Amniotic stem cell (primary cell): ENCODE data around the gene ATXN10.

Experiments used
- DNase-seq: peaks from one replicate; lab custom pipeline; 2025; lab: John Stamatoyannopoulos, UW

ATXN10 gene

DNA sequence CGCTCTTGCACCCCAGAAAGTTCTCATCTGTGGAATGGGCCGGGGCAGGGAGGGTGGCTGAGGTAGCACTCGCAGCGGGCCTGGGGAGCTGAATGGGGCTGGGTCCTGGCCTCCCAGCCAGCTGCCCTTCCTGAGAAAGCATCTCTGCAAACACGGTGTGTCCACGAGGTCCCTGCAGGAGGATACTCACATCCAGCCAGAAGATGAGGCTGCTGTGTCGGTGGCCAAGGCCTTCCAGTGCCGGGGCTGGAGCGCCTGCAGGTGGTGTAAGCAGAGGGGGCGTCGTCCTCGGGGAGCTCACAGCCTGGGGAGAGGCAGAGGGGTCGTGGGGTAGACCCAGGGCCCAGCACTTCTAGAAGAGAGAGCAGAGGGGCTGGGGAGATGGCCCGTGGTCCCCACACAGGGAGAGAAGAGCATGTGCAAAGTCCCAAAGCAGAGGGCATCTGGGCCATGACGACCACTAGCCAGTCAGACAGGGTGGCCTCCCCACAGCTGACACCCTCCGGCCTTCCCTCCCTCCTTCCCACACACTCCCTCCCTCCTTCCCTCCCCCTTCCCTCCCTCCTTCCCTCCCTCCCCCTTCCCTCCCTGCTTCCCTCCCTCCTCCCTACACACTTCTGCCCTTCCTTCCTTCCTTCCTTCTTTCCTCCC lies 207.4 kb downstream of the ATXN10 start:
- no peak for DNase-seq

DNA sequence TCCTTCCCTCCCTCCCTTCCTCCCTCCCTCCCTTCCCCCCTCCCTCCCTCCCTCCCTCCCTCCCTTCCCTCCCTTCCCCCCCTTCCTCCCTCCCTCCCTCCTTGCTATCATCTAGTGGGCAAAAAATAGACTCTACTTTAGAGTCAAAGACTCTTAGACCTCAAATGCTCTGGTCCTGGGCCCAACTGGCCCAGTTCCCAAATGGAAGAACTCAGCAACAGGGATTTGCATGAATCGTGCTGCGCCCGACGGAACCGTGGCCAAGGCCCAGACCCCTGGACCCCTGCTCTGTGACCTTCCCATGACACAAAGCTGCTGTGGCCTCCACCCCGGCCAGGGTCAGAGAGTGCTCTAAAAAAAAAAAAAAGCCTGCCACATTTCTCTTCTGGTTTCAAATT lies 207.9 kb downstream of the ATXN10 start:
- DNase-seq: no peak

DNA sequence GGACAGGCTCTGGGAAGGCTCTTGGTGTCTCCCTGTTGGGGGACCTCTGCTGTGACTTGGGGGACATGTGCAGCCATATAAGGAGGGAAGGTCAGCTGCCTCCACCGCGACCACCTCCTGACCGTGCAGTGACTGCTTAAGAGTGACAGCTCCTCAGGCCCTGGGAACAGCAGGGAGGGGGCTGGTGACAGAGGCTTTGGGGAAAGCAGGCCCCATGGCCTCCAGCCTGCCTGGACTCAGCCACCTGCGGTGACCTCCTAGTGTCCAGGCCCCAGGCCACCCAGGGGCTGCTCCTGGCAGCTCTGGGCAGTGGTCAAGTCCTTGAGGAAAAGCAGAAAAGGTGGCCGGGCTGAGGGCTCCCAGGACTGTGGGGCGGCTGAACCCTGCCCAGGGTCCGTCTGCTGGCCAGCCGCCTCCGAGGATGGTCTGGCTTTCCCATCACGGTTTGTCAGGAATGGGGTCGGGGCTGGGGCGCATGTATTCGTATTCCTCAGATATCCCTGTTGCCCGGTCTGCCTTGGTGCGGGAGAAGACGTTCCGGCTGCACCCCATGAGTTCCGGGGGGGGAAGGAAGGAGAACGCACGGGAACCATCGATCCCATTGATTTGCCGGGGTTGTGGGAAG lies 208.6 kb downstream of the ATXN10 start:
- DNase-seq: no peak

GRCh38 chr22:45880716-45881523 lies 209.3 kb downstream of the ATXN10 start:
- no peak for DNase-seq

- DNase-seq: no peak
These were observed 209.9 kb downstream of the ATXN10 start for GRCh38 chr22:45881524-45881875.

DNA sequence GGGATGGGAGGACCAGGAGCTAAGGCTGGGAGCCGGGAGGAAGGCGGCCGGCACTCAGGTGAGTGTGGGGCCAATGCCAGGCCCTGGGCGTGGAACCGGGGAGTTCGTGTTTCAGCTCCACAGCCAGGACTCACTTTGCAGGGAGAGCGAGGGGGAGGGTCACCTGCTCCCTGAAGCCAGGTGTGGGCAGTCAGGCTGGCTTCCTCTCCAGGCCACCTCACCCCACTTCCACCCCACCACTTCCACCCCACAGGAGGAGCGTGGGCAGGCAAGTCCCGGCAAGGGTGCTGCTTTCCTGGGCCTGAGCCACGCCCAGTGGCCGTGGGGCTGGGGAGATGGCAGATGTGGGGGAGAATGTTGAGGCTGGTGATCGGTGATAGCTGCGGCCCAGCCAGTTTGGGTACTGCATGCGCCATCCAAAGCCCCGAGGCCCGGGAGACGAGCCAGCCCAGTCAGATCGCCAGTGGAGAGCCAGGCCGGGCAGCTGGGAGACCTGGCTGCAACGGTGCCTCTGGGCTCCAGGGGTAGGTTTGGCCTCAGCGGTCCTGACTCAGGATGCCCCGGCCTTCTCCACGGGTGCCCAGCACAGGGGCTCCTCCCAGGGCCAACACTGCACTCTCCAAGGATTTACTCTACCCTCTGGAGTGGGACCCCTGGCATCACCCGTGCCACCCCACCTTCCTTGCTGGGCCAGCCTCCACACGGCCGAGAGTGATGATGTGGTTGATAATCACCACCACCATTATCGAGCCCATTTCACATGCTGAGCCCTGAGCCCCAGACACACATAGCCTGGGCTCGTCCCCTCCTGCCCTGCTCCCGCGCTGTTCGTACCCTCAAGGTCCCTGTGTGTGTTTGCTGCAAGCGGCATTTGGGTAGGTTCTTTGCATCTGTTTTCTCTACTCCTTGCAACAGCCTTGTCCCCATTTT lies 211.5 kb downstream of the ATXN10 start:
- no peak for DNase-seq

GRCh38 chr22:45883811-45884170 lies 212.2 kb downstream of the ATXN10 start:
- no peak for DNase-seq

DNA sequence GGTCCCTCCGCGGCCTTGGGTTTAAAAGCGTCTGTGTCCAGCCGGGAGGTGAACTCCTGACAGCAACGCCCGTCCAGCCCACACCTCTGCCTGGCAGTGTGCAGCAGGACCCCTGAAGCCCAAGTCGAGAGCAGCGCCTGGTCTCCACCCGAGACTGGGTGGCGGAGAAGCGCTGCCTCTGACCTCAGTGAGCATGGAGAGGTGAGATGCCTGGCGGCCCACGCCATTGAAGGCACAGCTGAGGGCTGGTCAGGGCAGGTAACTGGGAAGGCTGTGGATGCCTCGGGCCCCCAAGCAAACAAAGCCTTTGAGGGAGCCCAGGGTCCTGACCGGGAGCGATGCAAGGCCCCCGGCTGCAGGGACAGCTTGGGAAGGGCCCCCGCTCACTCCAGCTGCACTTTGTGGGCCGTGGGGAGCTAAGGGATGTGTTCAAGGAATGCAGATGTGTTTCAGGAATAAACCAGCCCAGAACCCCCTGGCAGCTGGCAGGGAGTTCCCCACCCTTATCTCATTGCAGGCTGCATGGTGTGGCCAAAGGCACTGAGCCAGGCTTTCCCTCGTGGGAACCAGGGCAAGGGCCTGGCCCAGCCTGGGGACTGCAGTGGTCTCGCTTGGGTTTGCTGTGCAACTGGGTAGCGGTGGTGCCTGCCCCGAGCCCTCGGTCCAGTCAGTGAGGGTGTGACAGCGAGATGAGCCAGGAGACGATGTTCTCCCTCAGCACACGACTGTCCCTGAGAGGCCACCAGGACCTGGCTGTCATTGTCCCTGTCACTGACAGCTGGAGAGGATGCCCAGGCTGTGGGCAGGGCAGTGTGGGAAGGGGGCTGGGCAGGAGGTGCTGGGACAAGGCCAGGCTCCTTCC lies 212.8 kb downstream of the ATXN10 start:
- DNase-seq: no peak

DNA sequence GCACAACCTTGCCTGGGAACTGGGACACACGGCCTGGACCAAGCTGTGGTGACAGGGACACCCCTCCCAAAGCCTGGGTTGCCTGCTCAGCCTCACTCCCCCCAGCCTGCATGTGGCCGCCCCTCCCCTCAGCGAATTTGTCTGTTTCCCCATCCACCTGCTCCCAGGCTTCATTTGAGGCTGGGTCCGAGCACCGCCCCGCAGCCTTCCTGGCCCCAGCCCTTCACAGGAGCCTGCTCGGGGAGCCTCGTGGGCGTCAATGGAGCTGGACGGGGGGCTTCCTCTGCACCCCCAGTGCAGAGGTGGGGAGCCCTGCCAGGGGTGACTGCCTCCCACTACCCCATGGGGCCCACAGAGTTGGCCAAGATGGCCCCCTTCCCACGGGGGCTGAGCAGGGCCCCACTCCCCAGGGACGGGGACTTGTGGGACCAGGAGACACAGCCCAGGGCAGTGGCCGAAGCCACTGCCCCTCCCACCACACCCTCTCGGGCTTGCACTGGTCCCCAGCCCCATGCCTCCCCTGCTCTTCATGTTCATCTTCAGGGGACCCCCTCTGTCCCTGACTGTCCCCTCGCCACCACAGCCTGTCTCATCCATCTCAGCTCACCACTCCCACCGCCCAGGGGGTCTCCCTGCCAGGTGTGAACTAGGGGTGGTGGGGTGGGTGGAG lies 213.7 kb downstream of the ATXN10 start:
- no peak for DNase-seq

GRCh38 chr22:45885941-45886395 lies 214.3 kb downstream of the ATXN10 start:
- DNase-seq: no peak

DNA sequence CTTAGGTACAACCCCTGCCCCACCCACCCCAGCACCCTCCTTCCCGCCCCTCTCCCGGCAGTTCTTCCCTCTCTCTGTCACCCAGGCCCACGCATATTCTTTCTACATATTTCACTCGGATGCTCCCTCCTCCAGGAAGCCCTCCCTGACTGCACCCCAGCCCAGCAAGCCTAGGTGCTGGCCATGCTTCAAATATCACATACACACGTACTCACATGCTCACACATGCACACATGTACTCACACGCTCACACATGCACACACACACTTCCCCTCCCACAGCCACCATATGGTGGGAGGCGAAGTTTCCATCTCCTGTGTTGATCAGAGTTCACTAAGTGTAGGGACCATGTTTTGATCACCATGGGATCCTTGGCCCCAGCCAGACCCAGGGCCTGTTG lies 214.9 kb downstream of the ATXN10 start:
- no peak for DNase-seq

DNA sequence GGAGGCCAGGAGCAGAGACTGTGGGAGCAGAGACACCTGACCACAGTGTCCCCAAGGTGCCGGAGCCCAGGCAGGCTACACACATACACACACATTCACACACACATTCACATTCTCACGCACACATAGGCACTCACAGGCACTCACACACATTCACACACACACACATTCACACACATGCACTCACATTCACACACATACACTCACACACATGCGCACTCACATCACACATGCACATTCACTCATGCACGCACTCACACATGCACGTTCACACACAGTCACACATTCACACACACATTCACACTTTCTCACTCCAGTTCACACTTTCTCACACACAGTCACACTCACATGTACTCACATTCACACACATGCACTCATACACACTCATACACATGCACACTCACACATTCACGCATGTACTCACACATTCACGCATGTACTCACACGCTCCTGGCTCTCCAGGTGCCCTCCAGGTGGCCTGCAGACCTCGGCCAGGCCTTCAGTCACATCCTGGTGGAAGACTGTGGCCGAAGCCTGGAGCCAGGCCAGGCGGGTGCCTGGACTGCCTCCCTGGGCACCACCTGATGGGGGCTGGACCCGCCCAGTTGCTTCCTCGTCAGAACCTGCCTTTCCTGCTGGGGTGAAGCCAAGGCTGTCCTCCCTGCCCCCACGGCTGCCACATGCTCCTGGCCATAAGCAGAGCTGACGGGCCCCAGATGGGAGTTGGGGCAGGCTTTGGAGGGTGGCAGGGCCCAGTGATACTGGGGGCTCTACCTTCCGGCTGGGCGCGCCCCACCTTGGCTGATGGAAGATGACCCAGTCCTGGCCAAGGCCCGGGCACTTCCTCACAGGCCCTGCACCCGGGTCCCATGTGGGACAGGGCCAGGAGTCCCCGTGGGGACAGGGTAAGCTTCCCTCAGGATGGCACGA lies 215.8 kb downstream of the ATXN10 start:
- DNase-seq: no peak

- DNase-seq: no peak
These were observed 216.8 kb downstream of the ATXN10 start for GRCh38 chr22:45888221-45889092.

GRCh38 chr22:45889093-45889538 lies 217.5 kb downstream of the ATXN10 start:
- no peak for DNase-seq

- DNase-seq: no peak
These were observed 218.1 kb downstream of the ATXN10 start for GRCh38 chr22:45889539-45890350.

GRCh38 chr22:45890351-45890635 lies 218.7 kb downstream of the ATXN10 start:
- no peak for DNase-seq

DNA sequence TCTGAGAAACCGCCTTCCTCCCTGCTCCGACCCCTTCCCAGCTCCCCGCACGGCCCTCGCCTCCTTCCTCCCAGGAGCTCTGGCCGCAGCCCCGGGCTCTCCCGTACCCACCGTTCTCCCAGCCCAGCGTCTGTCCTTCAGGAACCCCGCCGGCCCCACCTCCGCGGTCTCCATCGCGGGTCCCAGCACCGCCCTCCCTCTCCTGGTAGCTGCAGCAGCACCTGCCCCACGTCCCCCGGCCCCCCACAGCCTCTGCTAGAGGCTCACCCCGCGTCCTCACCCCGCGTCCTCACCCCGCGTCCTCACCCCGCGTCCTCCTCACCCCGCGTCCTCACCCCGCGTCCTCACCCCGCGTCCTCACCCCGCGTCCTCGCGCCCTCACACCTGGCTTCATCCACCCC lies 219.4 kb downstream of the ATXN10 start:
- no peak for DNase-seq

DNA sequence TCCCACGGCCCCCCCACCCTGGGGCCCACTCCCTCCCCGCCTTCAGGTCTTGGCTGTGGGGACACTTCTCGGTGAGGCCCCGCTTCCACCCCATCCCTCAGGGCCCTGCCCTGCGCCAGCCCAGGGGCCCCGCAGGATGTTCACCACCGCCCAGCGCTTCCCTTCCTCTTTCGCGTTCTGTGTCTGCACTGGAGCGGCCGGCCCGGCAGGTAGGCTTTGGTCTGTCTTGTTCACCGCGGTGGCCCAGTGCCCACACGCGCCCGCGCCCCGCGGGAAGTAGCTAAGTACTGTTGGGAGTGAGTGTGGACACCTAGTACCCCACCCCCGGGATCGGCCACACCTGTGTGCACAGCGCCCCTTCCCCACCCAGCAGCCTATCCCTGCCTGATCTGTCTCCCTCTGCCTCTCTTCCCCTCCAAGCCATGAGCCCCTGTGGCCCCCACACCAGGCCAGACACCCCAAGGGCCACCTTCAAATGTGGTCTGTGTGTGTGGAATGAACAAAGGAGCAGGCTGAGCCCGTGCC lies 219.9 kb downstream of the ATXN10 start:
- no peak for DNase-seq
